Stimulated activated CD4-positive, alpha-beta T cell treated with anti-CD3 and anti-CD28 coated beads, TNF-alpha, amount 100 ng/mL, for 48 hours (primary cell): ENCODE results near the gene PPIB.

Experiments
- DNase-seq, 3 donors: peaks; one replicate each; pipeline ENCODE4 v3.0.0-alpha.2; 2020; ENCODE audit warnings: low read depth in 3 of 3

The PPIB gene

GRCh38 chr15:64162869-64163658, at the start of gene PPIB:
Gene PPIB (minus strand): TSS chr15:64163022. CDS start chr15:64162986, 36 bp downstream.
- peak; percentile 92 to 96 (median 96) for DNase-seq

DNA sequence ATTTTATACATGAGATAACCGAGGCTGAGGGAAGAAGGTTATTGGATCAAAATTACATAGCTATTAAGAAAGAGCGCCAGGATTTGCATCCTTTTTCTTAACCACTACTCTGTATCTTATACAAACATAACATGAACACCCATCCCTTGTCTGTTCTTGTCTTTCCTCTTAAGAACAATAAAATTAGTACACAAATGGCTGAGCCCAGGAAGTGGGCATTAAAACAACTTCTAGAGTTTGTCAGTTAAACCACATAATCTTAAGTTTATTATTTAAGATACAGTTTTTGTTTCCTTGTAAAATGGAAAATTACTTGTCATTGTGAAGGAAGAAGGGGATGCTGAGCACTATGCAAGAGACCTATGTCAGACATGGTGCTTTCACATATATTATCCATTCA, 48.9 kb upstream of the PPIB start:
- DNase-seq: no peak

DNA sequence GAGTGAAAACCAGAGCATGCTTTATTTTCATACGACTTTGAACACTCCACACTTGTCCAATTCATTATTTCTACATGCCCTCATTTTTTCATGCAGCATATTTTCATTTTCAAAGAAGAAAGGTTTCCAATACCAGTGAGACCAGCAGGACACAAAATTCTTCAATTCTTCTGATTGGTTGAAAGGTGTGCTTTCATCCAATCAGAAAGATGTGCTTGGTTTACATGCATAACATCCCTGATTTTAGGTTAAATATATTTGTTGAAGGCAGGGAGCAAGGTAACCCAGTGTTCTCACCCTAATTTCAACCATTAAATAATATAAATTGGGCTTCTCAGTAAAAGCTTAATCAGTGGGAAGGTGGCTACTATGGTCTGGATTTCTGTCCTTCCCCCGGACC, 47.5 kb upstream of the PPIB start:
- no peak for DNase-seq

DNA sequence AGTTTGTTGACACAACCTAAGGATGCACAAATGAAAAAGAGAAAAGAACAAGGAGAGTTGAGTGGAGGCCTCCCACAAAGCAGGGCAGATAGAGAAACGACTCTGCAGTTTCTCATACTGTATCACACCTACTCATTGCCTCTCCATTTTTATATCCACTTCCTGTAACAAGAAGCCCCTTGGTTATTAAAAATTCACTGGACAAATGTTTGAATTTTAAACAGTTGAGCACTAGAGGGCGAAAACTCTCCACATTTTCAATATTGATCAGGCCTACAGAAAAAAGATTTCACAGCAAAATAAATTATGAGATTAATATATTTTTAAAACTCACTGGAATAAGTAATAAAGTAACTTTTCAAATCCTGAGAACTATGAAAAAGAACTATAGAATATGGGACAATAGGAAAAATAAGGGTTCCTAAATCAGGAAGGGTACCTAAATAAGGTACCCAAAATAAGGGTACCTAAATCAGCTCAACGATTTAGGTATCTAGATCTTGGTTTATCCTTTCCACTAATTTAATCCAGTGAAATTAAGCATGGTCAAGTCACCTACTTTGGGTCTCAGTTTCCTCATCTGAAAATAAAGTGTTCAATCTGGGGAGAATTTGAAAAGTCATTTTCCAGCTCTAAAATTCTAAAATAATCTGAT, 47.0 kb upstream of the PPIB start:
- no peak for DNase-seq

DNA sequence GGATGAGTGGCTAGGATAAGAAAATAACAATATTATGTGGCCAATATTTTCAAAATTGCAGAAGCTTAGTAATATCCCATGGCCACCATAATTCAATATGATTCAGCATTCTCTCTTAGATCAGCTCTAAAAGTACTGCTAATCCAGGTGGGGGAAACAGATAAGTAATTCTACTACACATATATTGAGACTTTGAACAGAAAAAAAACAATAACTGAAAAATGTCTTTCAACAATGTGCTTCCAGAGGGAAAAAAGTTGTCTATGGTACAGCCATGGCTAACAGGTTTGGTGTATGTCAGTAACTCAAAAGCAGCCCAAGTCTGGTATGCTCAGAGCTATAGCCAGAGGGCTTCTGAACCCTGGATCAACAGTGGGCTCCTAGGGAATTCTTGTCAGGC, 42.4 kb upstream of the PPIB start:
- DNase-seq: no peak

- DNase-seq: no peak
Measured at GRCh38 chr15:64197425-64197824, 34.6 kb upstream of the PPIB start.

DNA sequence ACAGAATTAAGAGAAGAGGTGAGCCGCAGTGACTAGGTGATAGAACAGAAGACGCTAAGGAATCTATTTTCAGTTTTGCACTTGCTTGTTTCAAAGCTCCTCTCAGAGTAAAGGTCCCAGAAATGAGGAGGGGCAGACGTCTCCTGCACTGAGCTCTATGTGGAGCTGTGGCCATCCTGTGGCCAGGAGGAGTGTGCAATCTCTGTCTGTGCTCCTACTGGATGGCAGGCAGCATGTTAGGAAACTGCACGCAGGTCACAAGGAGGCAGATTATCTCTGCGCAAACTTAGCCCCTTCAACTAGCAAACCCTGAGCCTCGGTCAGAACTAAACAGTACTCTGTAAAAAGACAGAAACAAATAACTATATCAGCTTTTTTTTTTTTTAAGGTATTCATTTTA, 31.1 kb upstream of the PPIB start:
- DNase-seq: no peak

DNA sequence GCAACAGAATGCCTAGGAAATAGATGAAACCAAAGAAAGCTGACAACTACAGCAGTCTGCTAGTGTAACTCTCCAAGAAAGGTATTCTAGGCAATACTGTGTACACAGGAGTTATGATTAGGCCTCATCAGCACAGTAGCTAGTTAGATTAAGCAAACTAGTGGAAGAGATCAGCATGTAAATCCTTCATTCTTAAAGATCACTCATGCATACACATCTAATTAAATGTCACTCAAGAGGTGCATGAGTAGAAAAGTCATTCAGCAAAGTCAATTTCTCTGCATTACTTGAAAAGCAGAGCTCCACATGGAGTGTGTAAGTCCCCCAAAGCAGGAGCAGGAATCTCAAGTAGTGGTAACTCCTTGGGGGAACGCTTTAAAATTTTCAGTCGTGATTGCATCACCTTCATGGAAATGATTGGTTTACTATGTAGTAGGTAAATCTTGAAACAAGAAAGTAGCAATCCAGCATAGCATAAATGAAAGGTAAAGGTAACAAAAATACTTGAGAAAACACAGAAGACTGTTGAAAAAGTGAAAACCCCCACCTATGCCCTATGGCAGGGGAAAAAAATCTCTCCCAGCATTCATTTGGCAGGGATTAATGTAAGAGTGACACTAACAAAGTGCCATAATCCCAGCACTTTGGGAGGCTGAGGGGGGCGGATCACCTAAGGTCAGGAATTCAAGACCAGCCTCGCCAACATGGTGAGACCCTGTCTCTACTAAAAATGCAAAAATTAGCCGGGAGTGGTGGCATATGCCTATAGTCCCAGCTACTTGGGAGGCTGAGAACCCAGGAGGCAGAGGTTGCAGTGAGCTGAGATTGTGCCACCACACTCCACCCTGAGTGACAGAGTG, 29.4 kb upstream of the PPIB start:
- DNase-seq: no peak

GRCh38 chr15:64187396-64188191, 24.8 kb upstream of the PPIB start:
- DNase-seq: no peak

GRCh38 chr15:64185146-64185911, 22.5 kb upstream of the PPIB start:
- DNase-seq: no peak

DNA sequence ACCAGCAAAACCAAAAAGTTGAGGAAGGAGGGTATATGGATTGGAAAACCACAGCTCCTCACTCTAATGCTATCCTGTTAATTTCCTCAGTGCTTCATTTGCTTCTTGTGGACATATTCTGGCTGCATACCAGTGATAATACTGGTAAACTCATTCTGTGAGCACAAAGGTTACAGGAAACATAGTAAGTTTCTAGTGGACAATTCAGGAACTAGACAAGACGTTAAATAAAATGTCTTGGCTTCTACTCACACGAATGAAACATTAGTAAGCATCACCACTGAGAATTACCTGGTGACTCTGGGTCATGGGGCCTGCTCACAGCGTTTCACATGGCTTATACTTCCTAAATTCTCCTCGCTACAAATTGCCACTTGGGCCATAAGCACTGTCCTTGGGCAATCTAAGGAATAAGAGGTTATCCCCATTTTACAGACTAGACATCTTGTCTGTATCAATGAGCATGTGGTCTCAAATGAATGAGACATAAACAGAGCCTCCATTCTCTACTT, 20.1 kb upstream of the PPIB start:
- DNase-seq: no peak

GRCh38 chr15:64180235-64180824, 17.5 kb upstream of the PPIB start:
- DNase-seq: no peak

DNA sequence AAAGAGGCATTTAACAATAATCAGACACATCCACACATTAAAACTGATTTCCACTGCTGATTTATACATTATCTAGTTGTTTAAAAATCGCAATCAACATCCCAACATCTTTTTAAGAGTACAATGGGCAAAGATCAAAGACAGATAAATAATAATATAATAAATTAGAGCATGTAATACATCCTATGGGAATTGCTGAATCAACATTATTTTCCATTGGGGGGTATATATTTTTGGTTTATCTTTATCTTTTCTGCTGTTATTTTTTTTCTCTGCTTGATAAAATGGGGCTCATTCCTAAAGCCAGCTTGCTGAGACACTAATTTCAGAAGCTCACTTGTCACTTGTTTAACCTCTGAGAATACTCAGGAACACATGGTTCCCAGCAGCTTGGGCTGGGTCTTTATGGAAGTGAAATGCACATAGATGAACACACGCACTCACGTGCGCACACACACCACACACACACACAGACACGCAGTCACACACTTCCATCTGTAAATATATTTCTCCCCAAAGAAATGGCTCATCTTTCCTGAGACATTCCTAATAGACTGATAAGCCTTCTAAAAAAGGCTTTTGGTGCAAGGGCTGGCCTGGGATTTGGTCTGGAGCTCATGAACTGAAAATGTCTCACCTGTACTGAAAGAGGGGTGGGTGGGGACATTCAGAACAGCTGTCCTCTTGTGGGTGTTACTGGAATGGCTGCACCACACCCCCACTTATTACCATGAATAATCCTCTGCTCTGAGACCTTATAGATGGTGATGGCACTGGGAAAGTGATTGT, 3.5 kb upstream of the PPIB start:
- DNase-seq: no peak

DNA sequence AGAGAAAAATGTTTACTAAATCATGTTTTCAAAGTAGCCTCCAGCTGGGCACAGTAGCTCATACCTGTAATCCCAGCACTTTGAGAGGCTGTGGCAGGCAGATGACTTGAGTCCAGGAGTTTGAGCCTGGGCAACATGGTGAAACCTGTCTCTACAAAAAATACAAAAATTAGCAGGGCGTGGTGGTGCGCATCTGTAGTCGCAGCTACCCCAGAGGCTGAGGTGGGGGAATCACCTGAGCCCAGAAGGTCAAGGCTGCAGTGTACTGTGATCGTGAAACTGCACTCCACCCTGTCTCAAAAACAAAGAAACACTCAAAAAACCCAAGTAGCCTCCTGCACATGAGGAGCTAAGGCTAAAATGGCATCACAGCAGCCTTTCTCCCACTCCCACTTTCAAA, 1.6 kb upstream of the PPIB start:
- no peak for DNase-seq

DNA sequence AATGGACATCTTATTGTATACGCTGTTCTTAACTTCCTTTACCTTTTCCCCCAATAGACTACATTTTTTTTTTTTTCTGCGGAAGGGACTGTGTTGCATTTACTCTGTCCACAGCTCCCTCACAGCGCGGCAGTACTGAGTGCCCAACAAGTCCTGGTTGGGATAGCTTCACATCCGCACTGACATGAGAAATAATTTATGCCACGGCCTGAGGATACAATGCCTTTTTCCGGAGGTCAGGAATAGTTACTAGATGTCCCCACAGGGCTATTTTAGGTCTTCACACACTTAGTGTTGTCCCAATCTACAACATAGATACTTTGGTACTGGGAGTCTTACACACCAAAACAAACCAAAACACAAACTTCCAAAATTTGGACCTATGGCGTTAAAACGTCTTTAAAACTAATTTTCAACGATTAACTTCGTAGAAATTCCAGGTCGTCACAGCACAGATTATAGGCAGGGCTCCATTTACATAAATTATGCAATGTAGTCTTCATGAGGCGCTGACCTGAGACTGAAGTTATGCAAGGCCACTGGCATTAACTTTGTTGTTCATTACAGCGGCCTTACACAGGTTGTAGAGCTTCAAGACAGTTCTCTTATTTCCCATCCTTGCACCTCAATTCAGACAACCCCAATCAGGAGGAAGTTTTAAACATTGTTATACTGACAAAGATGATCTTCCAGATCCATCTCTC, 989 bp upstream of the PPIB start:
- no peak for DNase-seq

DNA sequence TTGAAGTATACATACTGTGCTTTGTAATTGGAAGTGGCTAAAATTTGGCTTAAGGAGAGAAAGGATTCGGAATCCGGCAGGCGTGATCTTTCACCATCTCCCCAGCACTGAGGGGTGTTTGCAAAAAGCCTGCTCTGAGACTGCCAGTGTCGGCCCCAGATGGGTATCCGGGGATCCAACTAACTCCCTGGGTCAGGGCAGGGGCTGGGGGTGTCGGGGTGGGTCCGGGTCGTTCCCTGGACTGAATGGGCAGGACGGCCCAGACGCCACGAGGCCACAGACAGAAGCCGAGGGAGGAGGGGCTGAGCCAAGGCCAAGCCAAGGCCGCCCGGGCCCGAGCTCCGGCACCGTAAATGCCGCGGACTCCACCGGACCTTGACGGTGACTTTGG, 349 bp downstream of the PPIB start:
- no peak for DNase-seq

DNA sequence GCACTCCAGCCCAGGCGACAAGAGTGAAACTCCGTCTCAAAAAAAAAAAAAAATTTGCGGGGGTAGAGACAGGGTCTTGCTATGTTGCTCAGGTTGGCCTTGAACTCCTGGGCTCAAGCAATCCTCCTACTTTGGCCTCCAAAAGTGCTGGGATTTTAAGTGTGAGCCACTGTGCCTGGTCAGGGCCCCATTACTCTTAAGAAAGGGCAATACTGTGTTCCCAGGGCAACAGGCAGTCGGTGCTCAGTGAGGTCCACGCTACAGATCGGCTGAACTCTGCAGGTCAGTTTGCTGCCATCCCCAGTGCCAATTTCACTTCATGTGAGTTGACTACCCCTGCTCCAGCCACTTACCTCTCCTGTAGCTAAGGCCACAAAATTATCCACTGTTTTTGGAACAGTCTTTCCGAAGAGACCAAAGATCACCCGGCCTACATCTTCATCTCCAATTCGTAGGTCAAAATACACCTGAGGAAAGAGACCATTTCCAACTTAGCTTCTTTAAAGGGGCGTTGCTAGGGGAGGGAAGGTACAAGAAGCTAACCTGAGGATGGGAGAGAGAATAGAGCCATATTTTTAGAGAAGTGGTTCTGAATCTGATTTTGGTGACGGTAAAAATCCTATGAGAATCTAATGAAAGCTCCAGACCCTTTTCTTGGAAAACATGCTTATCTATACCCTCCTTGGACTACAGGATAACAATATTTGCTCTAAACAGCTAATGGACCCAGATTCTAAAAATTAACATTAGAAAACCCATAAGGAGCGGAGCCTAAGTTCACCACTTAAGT, 939 bp downstream of the PPIB start:
- no peak for DNase-seq
